OCI-LY7 (cell line): ENCODE data around the gene NEK4. TPM values are rescaled to one million over a fixed set of nuclear protein-coding genes. Genes with fewer than 3 reads are reported as not detected.

ENCODE experiments used
- BruUV-seq: library from RNA; stranded (reverse); fragments of 400-500 nt; replicated peaks from 2 replicates; lab custom pipeline; 2021; lab: Mats Ljungman, UMichigan
- CTCF ChIA-PET: fragments of 300-600 bp; sonication (Branson Sonifier 250); formaldehyde crosslinking; loops from one replicate; lab custom pipeline; 2022; ENCODE audit warnings: antibody characterized with exemption; ENCODE audit not compliant: unreplicated experiment; lab: Charles Lee
- POLR2A ChIA-PET: fragments of 300-600 bp; sonication (Branson Sonifier 250); formaldehyde crosslinking; loops from one replicate; lab custom pipeline; 2022; ENCODE audit warnings: antibody characterized with exemption; lab: Charles Lee
- DNase-seq: peaks from one replicate; pipeline ENCODE4 v3.0.0-alpha.2; 2015; ENCODE audit warnings: low spot score
- H2AFZ ChIP-seq: fragments of 200-600 bp; sonication (generic), shearing (Covaris generic); 2 replicates; pipeline ENCODE4 v1.6.1; 2014; ENCODE audit warnings: mild to moderate bottlenecking, antibody characterized with exemption, low read length, moderate library complexity
- H3K27ac ChIP-seq: fragments of 200-600 bp; sonication (generic); 2 replicates; pipeline ENCODE4 v1.5.1; 2014; ENCODE audit warnings: mixed run types, low read depth, mild to moderate bottlenecking, moderate library complexity, low read length, inconsistent platforms; ENCODE audit not compliant: poor library complexity, severe bottlenecking
- H3K36me3 ChIP-seq: fragments of 200-600 bp; sonication (generic); 2 replicates; pipeline ENCODE4 v1.6.1; 2014; ENCODE audit warnings: mild to moderate bottlenecking, antibody characterized with exemption, low read length, moderate library complexity, mixed read lengths; ENCODE audit not compliant: insufficient read depth
- H3K4me1 ChIP-seq: fragments of 200-600 bp; sonication (generic); 2 replicates; pipeline ENCODE4 v1.5.1; 2014; ENCODE audit warnings: mild to moderate bottlenecking, low read length; ENCODE audit not compliant: insufficient read depth, poor library complexity, severe bottlenecking
- H3K4me2 ChIP-seq: fragments of 200-600 bp; sonication (generic); 2 replicates; pipeline ENCODE4 v1.6.1; 2014; ENCODE audit warnings: mild to moderate bottlenecking, low read length
- H3K4me3 ChIP-seq: fragments of 200-600 bp; sonication (generic); 2 replicates; pipeline ENCODE4 v1.5.1; 2014; ENCODE audit warnings: mild to moderate bottlenecking, low read depth, low read length; ENCODE audit not compliant: poor library complexity, severe bottlenecking
- H3K79me2 ChIP-seq: fragments of 200-600 bp; sonication (generic); 2 replicates; pipeline ENCODE4 v1.6.1; 2016; ENCODE audit warnings: low read depth, mild to moderate bottlenecking, low read length, moderate library complexity, mixed read lengths; ENCODE audit not compliant: insufficient read depth
- H3K9me2 ChIP-seq: fragments of 200-600 bp; sonication (generic); 2 replicates; pipeline ENCODE4 v1.6.1; 2016; ENCODE audit warnings: mild to moderate bottlenecking, low read length, mixed read lengths; ENCODE audit not compliant: insufficient read depth
- H3K9me3 ChIP-seq: fragments of 200-600 bp; sonication (generic); 2 replicates; pipeline ENCODE4 v1.6.1; 2014; ENCODE audit warnings: mild to moderate bottlenecking, mixed run types, low read length, mixed read lengths
- H4K20me1 ChIP-seq: fragments of 200-600 bp; sonication (generic); 2 replicates; pipeline ENCODE4 v1.6.1; 2014; ENCODE audit warnings: mild to moderate bottlenecking, antibody characterized with exemption, low read length, moderate library complexity, mixed read lengths; ENCODE audit not compliant: insufficient read depth
- CTCF ChIP-seq: fragments of 200-600 bp; sonication (generic); conservative IDR thresholded peaks from 2 replicates; pipeline ENCODE4 v1.5.1; 2014; ENCODE audit warnings: mild to moderate bottlenecking, antibody characterized with exemption, low read length, moderate library complexity, mixed read lengths
- EZH2phosphoT487 ChIP-seq: fragments of 200-600 bp; sonication (generic); IDR thresholded peaks from 2 replicates; pipeline ENCODE4 v1.6.1; 2018; ENCODE audit warnings: low read depth, borderline replicate concordance, mild to moderate bottlenecking, mixed run types, antibody characterized with exemption, low read length, moderate library complexity, mixed read lengths
- intact Hi-C: fragments of 100-400 bp; cut with micrococcal nuclease; formaldehyde crosslinking; loops from one replicate; pipeline ENCODE4 v1.10.0; 2022; ENCODE audit not compliant: unreplicated experiment
- total RNA-seq, 2 experiments: library from RNA; depleted of rRNA in 1 of 2; stranded (reverse); fragments of >200 nt in 1 of 2; shearing (Covaris generic) in 1 of 2; gene quantifications; 2 replicates each; pipeline ENCODE4 v1.2.3, GENCODE V29; 2014 to 2022

NEK4 gene
- total RNA-seq, 2 experiments from 2014 or later, result 27.5 to 38.6 TPM

- no peak for TF ChIP-seq EZH2phosphoT487
- TF ChIP-seq CTCF, result no peak
- H3K4me1 ChIP-seq, result no peaks in the 10 kb centered on the region
- no peaks in the 10 kb centered on the region for H4K20me1 ChIP-seq
- BruUV-seq, result no TSS peak
- ChIA-PET POLR2A (no interaction called here), CTCF (no interaction called here)
- intact Hi-C loops, result no loop called here
- no peaks in the 10 kb centered on the region for H3K9me3 ChIP-seq
- H3K36me3 ChIP-seq, result no peaks in the 10 kb centered on the region
- H3K79me2 ChIP-seq, result no peaks in the 10 kb centered on the region
- no peak overlapping the region for H3K27ac ChIP-seq
- H3K4me3 ChIP-seq, result no peak overlapping the region
- no peak overlapping the region for H2AFZ ChIP-seq
- DNase-seq, result no peak
- H3K4me2 ChIP-seq, result no peak overlapping the region
- no peaks in the 10 kb centered on the region for H3K9me2 ChIP-seq
Observed at GRCh38 chr3:52817860-52818259, 47.1 kb upstream of the NEK4 start.

GRCh38 chr3:52817221-52817620, 46.5 kb upstream of the NEK4 start:
- H3K4me1 ChIP-seq, result no peaks in the 10 kb centered on the region
- intact Hi-C loops, result no loop called here
- H3K36me3 ChIP-seq, result no peaks in the 10 kb centered on the region
- no peak for TF ChIP-seq EZH2phosphoT487
- no peak for TF ChIP-seq CTCF
- no peaks in the 10 kb centered on the region for H3K9me3 ChIP-seq
- no peaks in the 10 kb centered on the region for H3K9me2 ChIP-seq
- no peaks in the 10 kb centered on the region for H3K79me2 ChIP-seq
- H2AFZ ChIP-seq, result no peak overlapping the region
- H3K4me2 ChIP-seq, result no peak overlapping the region
- ChIA-PET POLR2A (no interaction called here), CTCF (no interaction called here)
- BruUV-seq, result no TSS peak
- H3K27ac ChIP-seq, result no peak overlapping the region
- no peak overlapping the region for H3K4me3 ChIP-seq
- no peak for DNase-seq
- H4K20me1 ChIP-seq, result no peaks in the 10 kb centered on the region

GRCh38 chr3:52816654-52817053, 45.9 kb upstream of the NEK4 start:
- POLR2A ChIA-PET, result no interaction called here
- no TSS peak for BruUV-seq
- no peak for DNase-seq

More at GRCh38 chr3:52816654-52817053, 45.9 kb upstream of the NEK4 start:
- intact Hi-C loops, result no loop called here
- H3K9me3 ChIP-seq, result no peaks in the 10 kb centered on the region
- H2AFZ ChIP-seq, result no peak overlapping the region
- no peaks in the 10 kb centered on the region for H3K36me3 ChIP-seq
- H3K9me2 ChIP-seq, result no peaks in the 10 kb centered on the region
- H3K4me3 ChIP-seq, result no peak overlapping the region
- H3K79me2 ChIP-seq, result no peaks in the 10 kb centered on the region
- no peak overlapping the region for H3K27ac ChIP-seq
- H3K4me1 ChIP-seq, result no peaks in the 10 kb centered on the region
- H3K4me2 ChIP-seq, result no peak overlapping the region
- no peak for TF ChIP-seq CTCF
- TF ChIP-seq EZH2phosphoT487, result no peak
- CTCF ChIA-PET, result interaction anchor here (0.6 kb wide), 1 partner anchor 191 kb away, joined by 3 read pairs; no protein-coding TSS in a partner anchor
- no peaks in the 10 kb centered on the region for H4K20me1 ChIP-seq
